ENCODE measurements around the gene LRP6.

DNA sequence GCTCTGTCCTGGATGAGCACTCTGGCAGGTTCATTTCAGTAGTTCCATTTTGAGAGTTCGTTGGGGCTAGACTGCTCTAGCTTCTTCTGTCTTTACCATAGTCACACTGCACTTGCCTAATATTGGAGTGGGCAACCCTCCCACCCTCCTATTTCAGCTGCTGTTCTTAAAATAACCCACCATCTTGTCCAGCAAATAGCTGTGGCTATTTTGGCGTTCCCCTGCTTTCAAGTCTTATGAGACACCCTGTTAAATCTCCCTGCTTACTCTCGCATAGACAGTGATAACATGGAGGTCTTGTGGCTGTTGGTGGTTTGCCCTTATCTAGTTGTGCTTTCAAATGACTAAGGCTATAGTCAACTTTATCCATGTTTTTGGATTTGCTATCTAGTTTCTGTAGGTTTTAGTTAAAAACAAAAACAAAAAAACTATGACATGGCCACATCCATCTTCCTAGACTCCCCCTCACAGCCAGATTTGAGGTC, 65.5 kb downstream of the LRP6 start:
- TF ChIP-seq, protein P1, sequence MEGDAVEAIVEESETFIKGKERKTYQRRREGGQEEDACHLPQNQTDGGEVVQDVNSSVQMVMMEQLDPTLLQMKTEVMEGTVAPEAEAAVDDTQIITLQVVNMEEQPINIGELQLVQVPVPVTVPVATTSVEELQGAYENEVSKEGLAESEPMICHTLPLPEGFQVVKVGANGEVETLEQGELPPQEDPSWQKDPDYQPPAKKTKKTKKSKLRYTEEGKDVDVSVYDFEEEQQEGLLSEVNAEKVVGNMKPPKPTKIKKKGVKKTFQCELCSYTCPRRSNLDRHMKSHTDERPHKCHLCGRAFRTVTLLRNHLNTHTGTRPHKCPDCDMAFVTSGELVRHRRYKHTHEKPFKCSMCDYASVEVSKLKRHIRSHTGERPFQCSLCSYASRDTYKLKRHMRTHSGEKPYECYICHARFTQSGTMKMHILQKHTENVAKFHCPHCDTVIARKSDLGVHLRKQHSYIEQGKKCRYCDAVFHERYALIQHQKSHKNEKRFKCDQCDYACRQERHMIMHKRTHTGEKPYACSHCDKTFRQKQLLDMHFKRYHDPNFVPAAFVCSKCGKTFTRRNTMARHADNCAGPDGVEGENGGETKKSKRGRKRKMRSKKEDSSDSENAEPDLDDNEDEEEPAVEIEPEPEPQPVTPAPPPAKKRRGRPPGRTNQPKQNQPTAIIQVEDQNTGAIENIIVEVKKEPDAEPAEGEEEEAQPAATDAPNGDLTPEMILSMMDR (IDR thresholded peaks at IDR 0.05; ENCODE audit: insufficient read depth, low read depth, low read length) = no peak
- no peak for TF ChIP-seq EZH2 (IDR thresholded peaks at IDR 0.05; ENCODE audit: insufficient read depth, low read length)

Data from astrocyte (in vitro differentiated cells and primary cell).